Measurements from ENCODE around the gene OPCML.

- no peak for TF ChIP-seq CTCF (IDR thresholded peaks at IDR 0.05)
- no peak for TF ChIP-seq POLR2AphosphoS5 (IDR thresholded peaks at IDR 0.05; ENCODE audit: low read depth, low read length)
- TF ChIP-seq TCF7L2 (IDR thresholded peaks at IDR 0.05; ENCODE audit: low read depth, low read length) = no peak
Observed at GRCh38 chr11:132763503-132763902, 768.8 kb downstream of the OPCML start.
